T-cell (primary cell): ENCODE results near the gene RAB31. TPM values are rescaled to one million over a fixed set of nuclear protein-coding genes. Genes with fewer than 3 reads are reported as not detected.

Experiments used
- ATAC-seq, 4 experiments: fragments of 200-7000 bp in 3 of 4; fragments of 150-1000 bp in 1 of 4; cut with Tn5 transposase; replicated peaks in 1 of 4; 1 replicate in 3 of 4; 2 replicates in 1 of 4; pipeline ENCODE4 v1.10.0; 2021; ENCODE audit warnings: moderate library complexity in 3 of 4, mild to moderate bottlenecking in 2 of 4, moderate number of reproducible peaks in 1 of 4
- CTCF ChIA-PET, 2 donors: fragments of 300-600 bp; sonication (Branson Sonifier 250); formaldehyde crosslinking; loops; one replicate each; lab custom pipeline; 2022; ENCODE audit warnings: antibody characterized with exemption in 2 of 2; lab: Charles Lee
- POLR2A ChIA-PET, 2 donors: fragments of 300-600 bp; sonication (Branson Sonifier 250); formaldehyde crosslinking; loops; one replicate each; lab custom pipeline; 2022; ENCODE audit warnings: antibody characterized with exemption in 2 of 2; lab: Charles Lee
- DNase-seq, 35 experiments: peaks; one replicate each; pipeline versions ENCODE4 v3.0.0 to v3.0.0-alpha.2; 2013 to 2023
- H3K27ac ChIP-seq: one replicate; pipeline ENCODE4 v1.5.1; 2013; ENCODE audit warnings: low read length
- H3K27me3 ChIP-seq, 2 experiments: replicated peaks in 1 of 2; 1 replicate in 1 of 2; 2 replicates in 1 of 2; pipeline versions ENCODE4 v1.6.1 to v1.7.0; 2013; ENCODE audit warnings: low read length in 1 of 2, mixed read lengths in 1 of 2; ENCODE audit not compliant: control insufficient read depth in 2 of 2, insufficient read depth in 2 of 2; ENCODE audit errors: extremely low read depth in 1 of 2
- H3K36me3 ChIP-seq, 2 donors: 1 replicate in 1 of 2; 2 replicates in 1 of 2; pipeline versions ENCODE4 v1.6.1 to v1.7.0; 2013; ENCODE audit warnings: low read length in 1 of 2; ENCODE audit not compliant: control insufficient read depth in 2 of 2, insufficient read depth in 1 of 2; ENCODE audit errors: extremely low read depth in 1 of 2
- H3K4me1 ChIP-seq, 2 experiments: 1 replicate in 1 of 2; 2 replicates in 1 of 2; pipeline versions ENCODE4 v1.6.1 to v1.7.0; 2013; ENCODE audit warnings: low read length in 2 of 2, mixed read lengths in 1 of 2; ENCODE audit not compliant: insufficient read depth in 2 of 2, control insufficient read depth in 1 of 2; ENCODE audit errors: extremely low read depth in 1 of 2
- H3K4me3 ChIP-seq, 2 donors: 1 replicate in 1 of 2; 2 replicates in 1 of 2; pipeline versions ENCODE4 v1.5.1 to v1.7.0; 2013; ENCODE audit warnings: mild to moderate bottlenecking in 2 of 2, low read length in 1 of 2, moderate library complexity in 1 of 2; ENCODE audit not compliant: control insufficient read depth in 1 of 2; ENCODE audit errors: extremely low read depth in 1 of 2
- H3K9me3 ChIP-seq: 2 replicates; pipeline ENCODE4 v1.7.0; 2013
- H3K27ac Mint-ChIP-seq, 2 donors: one replicate each; pipeline ENCODE4 v1.8.0; 2020 to 2021; ENCODE audit warnings: mild to moderate bottlenecking in 2 of 2, mixed read lengths in 2 of 2
- H3K27me3 Mint-ChIP-seq, 2 donors: one replicate each; pipeline ENCODE4 v1.8.0; 2021 to 2022; ENCODE audit warnings: mixed read lengths in 2 of 2
- H3K36me3 Mint-ChIP-seq: one replicate; pipeline ENCODE4 v1.8.0; 2021; ENCODE audit warnings: mixed read lengths
- H3K4me1 Mint-ChIP-seq, 3 donors: one replicate each; pipeline ENCODE4 v1.8.0; 2020 to 2022; ENCODE audit warnings: mixed read lengths in 3 of 3, mild to moderate bottlenecking in 1 of 3
- H3K4me3 Mint-ChIP-seq, 3 donors: one replicate each; pipeline ENCODE4 v1.8.0; 2020 to 2022; ENCODE audit warnings: mild to moderate bottlenecking in 3 of 3, mixed read lengths in 3 of 3, moderate library complexity in 3 of 3
- H3K9me3 Mint-ChIP-seq, 3 donors: one replicate each; pipeline ENCODE4 v1.8.0; 2020 to 2022; ENCODE audit warnings: mixed read lengths in 3 of 3
- WGBS: methylation state at CpG from one replicate; pipeline ENCODE4 v1.1.5; 2013; ENCODE audit warnings: missing lambda C conversion rate; ENCODE audit not compliant: insufficient coverage; 5-methylcytosine and 5-hydroxymethylcytosine counted together
- total RNA-seq, 35 experiments: library from RNA in 6 of 35; stranded (reverse) in 6 of 35; fragments of 120-200 nt in 1 of 35; gene quantifications; one replicate each; pipeline versions ENCODE4 v1.2.1 to v1.2.4 and lab custom pipeline; 2013 to 2026

RAB31 gene
- total RNA-seq, 5 donors from 2014 or later (not counting 1 experiment from before 2014, with no cell fraction given), result 0.60 to 2.0 (median 1.5) TPM

DNA sequence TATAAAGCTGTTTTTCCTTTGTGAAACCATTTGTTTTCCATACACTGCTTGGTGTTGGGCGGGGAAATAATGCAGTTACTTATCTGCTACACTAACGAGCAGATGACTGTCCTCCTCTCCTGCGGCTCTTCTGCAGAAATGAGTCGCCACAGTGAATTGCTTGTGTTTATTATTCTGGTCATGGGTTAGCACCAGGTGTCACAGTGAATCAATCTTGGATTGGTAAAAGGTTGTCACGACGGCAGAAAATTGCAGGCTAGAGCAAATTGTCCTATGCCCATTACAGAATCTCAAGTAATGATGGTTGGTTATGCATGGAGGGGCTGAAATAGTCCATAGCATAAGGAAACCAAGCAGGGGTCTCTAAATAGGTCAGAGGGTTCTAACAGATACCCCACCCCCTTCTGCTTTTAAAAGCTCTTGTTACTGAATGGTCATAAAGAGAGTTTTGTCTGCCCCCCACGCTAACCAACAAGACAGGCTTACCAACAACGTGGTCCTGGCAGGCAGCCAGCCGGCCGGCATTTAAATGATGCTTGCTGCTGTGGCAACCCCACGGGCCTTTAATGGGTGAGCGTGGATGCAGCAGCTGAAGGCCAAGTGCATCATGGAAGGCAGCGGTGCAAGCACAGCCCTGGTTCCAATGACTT lies 29.5 kb downstream of the RAB31 start:
- peaks cover 0 to 5% of the 10 kb centered on the region in 2 experiments for H3K4me1 ChIP-seq
- peaks cover 0 to 40% of the 10 kb centered on the region in 2 experiments for H3K27me3 ChIP-seq
- DNase-seq, result no peak
- no peak for ATAC-seq
- H3K27ac Mint-ChIP-seq, result no peak overlapping the region
- no peak overlapping the region for H3K4me3 Mint-ChIP-seq
- no peaks in the 10 kb centered on the region for H3K9me3 Mint-ChIP-seq
- no peak overlapping the region for H3K27ac ChIP-seq
- no peaks in the 10 kb centered on the region for H3K36me3 Mint-ChIP-seq
- WGBS, result 81% methylated on average over 6 of the region's 13 CpGs
- no peaks in the 10 kb centered on the region for H3K36me3 ChIP-seq
- no peaks in the 10 kb centered on the region for H3K9me3 ChIP-seq
- H3K4me3 ChIP-seq, result no peak overlapping the region
- peaks cover 20 to 50% of the 10 kb centered on the region in 2 donors for H3K27me3 Mint-ChIP-seq
- peaks cover 3 to 10% (median 9%) of the 10 kb centered on the region in 3 donors for H3K4me1 Mint-ChIP-seq
- CTCF ChIA-PET, result no interaction called here
- POLR2A ChIA-PET, result no interaction called here

DNA sequence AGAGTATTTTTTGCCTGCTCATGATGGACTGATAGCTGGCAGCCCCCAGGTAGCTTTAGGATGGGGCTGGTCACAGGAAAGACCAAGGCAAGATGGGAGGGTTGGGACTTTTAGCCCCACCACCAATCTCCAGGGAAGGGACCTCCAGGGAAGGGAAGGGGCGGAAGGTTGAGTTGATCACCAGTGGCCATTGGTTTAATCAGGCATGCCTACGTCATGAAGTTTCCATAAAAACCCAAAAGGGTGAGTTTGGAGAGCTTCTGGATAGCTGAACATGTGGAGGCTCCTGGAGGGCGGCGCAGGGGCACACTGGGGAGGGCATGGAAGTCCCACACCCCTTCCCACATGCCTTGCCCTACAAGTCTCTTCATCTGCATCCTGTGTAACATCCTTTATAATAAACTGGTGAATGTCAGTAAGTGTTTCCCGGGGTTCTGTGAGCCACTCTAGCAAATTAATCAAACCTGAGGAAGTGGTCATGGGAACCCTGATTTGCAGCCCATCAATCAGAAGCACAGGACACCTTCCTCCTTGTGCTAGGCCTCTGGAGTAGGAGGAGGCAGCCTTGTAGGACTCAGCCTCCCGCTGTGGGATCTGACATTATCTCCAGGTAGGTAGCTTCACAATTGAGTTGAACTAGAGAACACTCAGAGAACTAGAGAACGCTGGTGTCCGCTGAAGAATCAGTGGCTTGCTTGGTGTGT lies 30.3 kb downstream of the RAB31 start:
- ChIA-PET POLR2A (no interaction called here), CTCF (no interaction called here)
- peaks cover 0 to 5% of the 10 kb centered on the region in 2 experiments for H3K4me1 ChIP-seq
- no peak overlapping the region for H3K4me3 ChIP-seq
- no peak overlapping the region for H3K27ac ChIP-seq
- peaks cover 18 to 47% of the 10 kb centered on the region in 2 donors for H3K27me3 Mint-ChIP-seq
- no peak overlapping the region for H3K4me3 Mint-ChIP-seq
- no peaks in the 10 kb centered on the region for H3K36me3 ChIP-seq
- no peaks in the 10 kb centered on the region for H3K9me3 Mint-ChIP-seq
- no peaks in the 10 kb centered on the region for H3K36me3 Mint-ChIP-seq
- ATAC-seq, result no peak
- peaks cover 0 to 40% of the 10 kb centered on the region in 2 experiments for H3K27me3 ChIP-seq
- no peak for DNase-seq
- peaks cover 3 to 10% (median 9%) of the 10 kb centered on the region in 3 donors for H3K4me1 Mint-ChIP-seq
- H3K27ac Mint-ChIP-seq, result no peak overlapping the region
- 100% methylated on average over 2 of the region's 8 CpGs for WGBS
- H3K9me3 ChIP-seq, result no peaks in the 10 kb centered on the region

DNA sequence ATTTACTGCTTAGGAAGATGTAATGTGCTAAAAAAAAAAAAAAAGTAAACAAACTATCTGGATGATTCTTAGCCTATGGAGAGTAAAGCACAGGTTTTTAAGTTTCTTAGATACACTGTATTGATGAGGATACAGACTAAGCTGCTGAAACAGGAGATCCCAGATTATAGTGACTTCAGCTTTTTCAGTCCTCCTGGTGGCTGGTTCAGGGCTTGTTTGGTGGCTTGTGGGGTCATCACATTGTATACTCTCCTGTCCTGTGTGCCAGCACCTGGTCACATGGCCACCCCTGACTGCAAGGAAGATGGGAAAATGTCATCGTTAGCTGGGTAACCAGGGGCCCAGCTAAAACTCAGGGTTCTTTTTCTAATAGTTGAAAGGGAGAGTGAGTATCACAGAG lies 31.4 kb downstream of the RAB31 start:
- WGBS, result no CpG with 5 or more reads among the region's 1 CpG
- Mint-ChIP-seq H3K4me1 (peaks cover 0 to 6% (median 0%) of the 10 kb centered on the region in 3 donors), H3K36me3 (no peaks in the 10 kb centered on the region), H3K4me3 (no peak overlapping the region), H3K9me3 (no peaks in the 10 kb centered on the region), H3K27ac (no peak overlapping the region), H3K27me3 (peaks cover 17 to 48% of the 10 kb centered on the region in 2 donors)
- no peak for DNase-seq
- no peak for ATAC-seq
- Histone ChIP-seq H3K4me3 (no peak overlapping the region), H3K4me1 (peaks cover 0 to 5% of the 10 kb centered on the region in 2 experiments), H3K36me3 (no peaks in the 10 kb centered on the region), H3K27me3 (peaks cover 0 to 38% of the 10 kb centered on the region in 2 experiments), H3K27ac (no peak overlapping the region), H3K9me3 (no peaks in the 10 kb centered on the region)
- CTCF ChIA-PET, result no interaction called here
- POLR2A ChIA-PET, result no interaction called here

DNA sequence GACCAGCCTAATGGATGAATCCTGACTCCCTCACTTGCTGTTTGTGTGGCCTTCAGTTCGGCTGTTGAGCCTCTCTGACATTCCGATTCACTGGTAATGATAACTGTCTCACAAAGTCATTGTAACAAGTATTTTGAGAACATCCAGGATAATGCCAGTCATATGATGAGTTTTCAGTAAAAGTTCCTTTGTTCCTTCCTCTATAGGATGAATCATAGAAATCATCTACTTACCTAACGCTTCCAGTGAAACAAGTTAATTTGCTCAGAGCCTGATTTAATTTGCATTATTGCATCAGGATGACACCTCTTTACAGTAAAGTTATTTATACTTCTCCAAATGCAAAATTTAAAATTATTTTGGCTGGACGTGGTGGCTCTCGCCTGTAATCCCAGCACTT lies 32.0 kb downstream of the RAB31 start:
- H3K4me3 Mint-ChIP-seq, result no peak overlapping the region
- H3K4me3 ChIP-seq, result no peak overlapping the region
- 93% methylated on average over 2 of the region's 5 CpGs for WGBS

DNA sequence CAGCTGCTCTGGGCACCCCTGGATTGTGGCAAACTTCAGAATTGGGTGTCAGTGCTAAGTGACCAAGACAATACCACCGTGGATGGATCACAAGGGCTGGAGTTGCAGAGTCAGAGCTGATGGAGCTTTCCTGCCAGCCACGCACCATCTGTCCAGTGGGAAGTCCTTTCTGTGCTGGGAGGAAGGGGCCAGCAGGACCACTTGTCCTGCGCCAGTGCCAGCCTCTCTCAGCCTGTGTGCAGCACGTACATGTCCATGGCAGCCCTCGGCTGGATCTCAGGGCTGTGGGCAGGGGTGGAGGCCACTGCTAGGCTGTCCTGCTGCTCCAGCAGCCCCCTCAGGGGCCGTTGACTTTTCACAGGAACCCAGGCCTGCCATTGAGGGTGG lies 33.3 kb downstream of the RAB31 start:
- Histone ChIP-seq H3K4me1 (no peaks in the 10 kb centered on the region), H3K36me3 (no peaks in the 10 kb centered on the region), H3K27me3 (peaks cover 0 to 31% of the 10 kb centered on the region in 2 experiments), H3K9me3 (no peaks in the 10 kb centered on the region), H3K4me3 (no peak overlapping the region), H3K27ac (no peak overlapping the region)
- WGBS, result 88% methylated on average over 5 of the region's 6 CpGs
- Mint-ChIP-seq H3K36me3 (no peaks in the 10 kb centered on the region), H3K4me3 (no peak overlapping the region), H3K27ac (no peak overlapping the region), H3K4me1 (no peaks in the 10 kb centered on the region), H3K27me3 (peaks cover 15 to 43% of the 10 kb centered on the region in 2 donors), H3K9me3 (no peaks in the 10 kb centered on the region)
- ChIA-PET POLR2A (interaction anchor here in 1 of 2 donors (0.6 kb wide), 1 partner anchor 12 kb away, joined by 3 read pairs; no protein-coding TSS in a partner anchor), CTCF (no interaction called here)
- no peak for DNase-seq
- no peak for ATAC-seq

More for the DNA sequence above, 32.0 kb downstream of the RAB31 start:
- ChIA-PET POLR2A (no interaction called here), CTCF (no interaction called here)
- Histone ChIP-seq H3K4me1 (peaks cover 0 to 5% of the 10 kb centered on the region in 2 experiments), H3K27ac (no peak overlapping the region), H3K27me3 (peaks cover 0 to 35% of the 10 kb centered on the region in 2 experiments), H3K9me3 (no peaks in the 10 kb centered on the region), H3K36me3 (no peaks in the 10 kb centered on the region)
- DNase-seq, result no peak
- no peak for ATAC-seq
- H3K4me1 Mint-ChIP-seq, result peaks cover 0 to 4% (median 0%) of the 10 kb centered on the region in 3 donors
- H3K9me3 Mint-ChIP-seq, result no peaks in the 10 kb centered on the region
- H3K36me3 Mint-ChIP-seq, result no peaks in the 10 kb centered on the region
- H3K27ac Mint-ChIP-seq, result no peak overlapping the region
- H3K27me3 Mint-ChIP-seq, result peaks cover 17 to 49% of the 10 kb centered on the region in 2 donors

DNA sequence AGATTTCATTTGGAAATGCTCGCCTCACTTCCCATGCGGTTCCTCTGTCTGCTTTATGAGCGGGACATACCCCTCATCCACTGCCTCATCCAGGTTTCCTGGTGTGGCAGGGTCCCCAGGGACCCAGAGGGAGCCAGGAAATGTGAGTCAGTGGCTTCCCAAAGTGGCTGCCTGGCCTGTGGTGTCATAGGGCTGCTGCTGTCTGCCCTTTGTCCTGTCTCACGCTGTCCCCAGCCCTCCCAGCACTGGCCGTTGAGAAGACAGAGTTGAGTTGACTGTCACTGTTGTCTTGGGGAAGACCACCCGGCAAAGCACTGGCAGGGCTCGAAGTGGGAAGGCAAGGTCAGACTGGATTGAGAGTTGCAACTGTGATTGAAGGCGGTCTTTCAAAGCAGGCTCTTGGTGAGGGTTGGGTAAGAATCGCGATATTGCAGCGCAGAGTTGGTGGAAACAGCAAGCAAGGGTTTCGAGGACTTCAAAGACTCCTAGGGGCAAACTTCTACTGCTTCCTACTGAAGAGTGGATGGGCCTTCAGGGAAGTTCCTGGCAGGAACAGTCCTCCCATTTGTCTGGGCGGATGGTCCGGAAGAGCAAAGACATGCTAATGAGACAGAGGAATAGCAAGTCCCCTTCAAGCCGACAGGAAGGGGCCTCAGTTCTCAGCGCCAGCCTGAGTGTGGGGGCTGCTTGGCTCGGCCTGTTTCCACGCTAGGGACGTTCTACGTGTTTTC lies 33.9 kb downstream of the RAB31 start:
- Mint-ChIP-seq H3K36me3 (no peaks in the 10 kb centered on the region), H3K4me3 (no peak overlapping the region), H3K4me1 (no peaks in the 10 kb centered on the region), H3K27me3 (peaks cover 14 to 43% of the 10 kb centered on the region in 2 donors), H3K9me3 (no peaks in the 10 kb centered on the region), H3K27ac (no peak overlapping the region)
- CTCF ChIA-PET, result no interaction called here
- POLR2A ChIA-PET, result interaction anchor here in 1 of 2 donors (0.6 kb wide), 1 partner anchor 13 kb away, joined by 3 read pairs; no protein-coding TSS in a partner anchor
- no peaks in the 10 kb centered on the region for H3K4me1 ChIP-seq
- 85% methylated on average over 14 of the region's 20 CpGs for WGBS
- H3K9me3 ChIP-seq, result no peaks in the 10 kb centered on the region
- DNase-seq (no peak), ATAC-seq (no peak)
- peaks cover 0 to 31% of the 10 kb centered on the region in 2 experiments for H3K27me3 ChIP-seq
- no peak overlapping the region for H3K27ac ChIP-seq
- H3K36me3 ChIP-seq, result no peaks in the 10 kb centered on the region
- H3K4me3 ChIP-seq, result no peak overlapping the region
